Memory B cell (primary cell): ENCODE measurements around the gene KRT74.
A peak's percentile ranks its signal among the peaks of the same experiment; 100 is the strongest.

Source experiments
- ATAC-seq: fragments of 150-1000 bp; cut with Tn5 transposase; 2 replicates; pipeline ENCODE4 v1.10.0; 2021; ENCODE audit warnings: low read depth, mild to moderate bottlenecking, moderate library complexity
- DNase-seq, 2 donors: peaks; one replicate each; pipeline ENCODE4 v3.0.0; 2022; ENCODE audit warnings: low spot score in 2 of 2
- H3K27ac Mint-ChIP-seq: one replicate; pipeline ENCODE4 v1.8.0; 2022; ENCODE audit warnings: mild to moderate bottlenecking, moderate library complexity, mixed read lengths
- H3K27me3 Mint-ChIP-seq: one replicate; pipeline ENCODE4 v1.8.0; 2022; ENCODE audit warnings: mixed read lengths
- H3K36me3 Mint-ChIP-seq: one replicate; pipeline ENCODE4 v1.8.0; 2022; ENCODE audit warnings: mild to moderate bottlenecking, mixed read lengths
- H3K4me1 Mint-ChIP-seq: one replicate; pipeline ENCODE4 v1.8.0; 2022; ENCODE audit warnings: mixed read lengths
- H3K4me3 Mint-ChIP-seq: one replicate; pipeline ENCODE4 v1.8.0; 2022; ENCODE audit warnings: mild to moderate bottlenecking, moderate library complexity, mixed read lengths
- H3K9me3 Mint-ChIP-seq: one replicate; pipeline ENCODE4 v1.8.0; 2022; ENCODE audit warnings: mixed read lengths

The KRT74 gene

GRCh38 chr12:52532636-52533035, 41.0 kb downstream of the KRT74 start:
- no peaks in the 10 kb centered on the region for H3K36me3 Mint-ChIP-seq
- H3K9me3 Mint-ChIP-seq: no peaks in the 10 kb centered on the region
- no peak overlapping the region for H3K27ac Mint-ChIP-seq
- ATAC-seq (no peak), DNase-seq (no peak)
- peaks cover 9% of the 10 kb centered on the region for H3K4me1 Mint-ChIP-seq
- no peak overlapping the region for H3K4me3 Mint-ChIP-seq
- peaks cover 9% of the 10 kb centered on the region for H3K27me3 Mint-ChIP-seq

GRCh38 chr12:52531566-52532300, 41.9 kb downstream of the KRT74 start:
- no peak for DNase-seq
- Mint-ChIP-seq H3K4me3 (no peak overlapping the region), H3K36me3 (no peaks in the 10 kb centered on the region), H3K9me3 (no peaks in the 10 kb centered on the region), H3K27ac (no peak overlapping the region), H3K4me1 (peaks cover 9% of the 10 kb centered on the region), H3K27me3 (peaks cover 5% of the 10 kb centered on the region)
- peak; percentile 76 for ATAC-seq

- Mint-ChIP-seq H3K4me1 (peaks cover 9% of the 10 kb centered on the region), H3K27ac (no peak overlapping the region), H3K36me3 (no peaks in the 10 kb centered on the region), H3K9me3 (no peaks in the 10 kb centered on the region), H3K27me3 (peaks cover 5% of the 10 kb centered on the region), H3K4me3 (no peak overlapping the region)
- DNase-seq (no peak), ATAC-seq (no peak)
Observed at GRCh38 chr12:52530905-52531304, 42.7 kb downstream of the KRT74 start.

GRCh38 chr12:52530366-52530765, 43.3 kb downstream of the KRT74 start:
- H3K9me3 Mint-ChIP-seq: no peaks in the 10 kb centered on the region
- no peak for ATAC-seq
- DNase-seq: no peak
- H3K27me3 Mint-ChIP-seq: peaks cover 5% of the 10 kb centered on the region
- peaks cover 9% of the 10 kb centered on the region for H3K4me1 Mint-ChIP-seq
- no peaks in the 10 kb centered on the region for H3K36me3 Mint-ChIP-seq
- H3K4me3 Mint-ChIP-seq: no peak overlapping the region
- no peak overlapping the region for H3K27ac Mint-ChIP-seq

GRCh38 chr12:52529846-52530245, 43.8 kb downstream of the KRT74 start:
- Mint-ChIP-seq H3K4me1 (peaks cover 9% of the 10 kb centered on the region), H3K4me3 (no peak overlapping the region), H3K27me3 (peaks cover 5% of the 10 kb centered on the region), H3K9me3 (no peaks in the 10 kb centered on the region), H3K36me3 (no peaks in the 10 kb centered on the region), H3K27ac (no peak overlapping the region)
- DNase-seq: no peak
- no peak for ATAC-seq

- H3K4me3 Mint-ChIP-seq: no peak overlapping the region
- peaks cover 2% of the 10 kb centered on the region for H3K27me3 Mint-ChIP-seq
- DNase-seq (no peak), ATAC-seq (no peak)
- no peak overlapping the region for H3K27ac Mint-ChIP-seq
- no peaks in the 10 kb centered on the region for H3K9me3 Mint-ChIP-seq
- H3K4me1 Mint-ChIP-seq: peaks cover 6% of the 10 kb centered on the region
- no peaks in the 10 kb centered on the region for H3K36me3 Mint-ChIP-seq
Observed at GRCh38 chr12:52529417-52529816, 44.2 kb downstream of the KRT74 start.

GRCh38 chr12:52528641-52529143, 45.0 kb downstream of the KRT74 start:
- Mint-ChIP-seq H3K36me3 (no peaks in the 10 kb centered on the region), H3K4me1 (peaks cover 6% of the 10 kb centered on the region), H3K27ac (no peak overlapping the region), H3K9me3 (no peaks in the 10 kb centered on the region), H3K4me3 (no peak overlapping the region), H3K27me3 (peaks cover under 1% of the 10 kb centered on the region)
- ATAC-seq (no peak), DNase-seq (no peak)

- no peak for ATAC-seq
- DNase-seq: no peak
- no peaks in the 10 kb centered on the region for H3K27me3 Mint-ChIP-seq
Observed at GRCh38 chr12:52527121-52527800, 46.4 kb downstream of the KRT74 start.

GRCh38 chr12:52526511-52526951, 47.1 kb downstream of the KRT74 start:
- Mint-ChIP-seq H3K36me3 (no peaks in the 10 kb centered on the region), H3K9me3 (no peaks in the 10 kb centered on the region), H3K27me3 (no peaks in the 10 kb centered on the region), H3K27ac (peak overlapping the region; percentile 33), H3K4me3 (no peak overlapping the region), H3K4me1 (peaks cover 2% of the 10 kb centered on the region)
- ATAC-seq (no peak), DNase-seq (no peak)

More at GRCh38 chr12:52527121-52527800, 46.4 kb downstream of the KRT74 start:
- peaks cover 6% of the 10 kb centered on the region for H3K4me1 Mint-ChIP-seq
- H3K9me3 Mint-ChIP-seq: no peaks in the 10 kb centered on the region
- no peaks in the 10 kb centered on the region for H3K36me3 Mint-ChIP-seq
- no peak overlapping the region for H3K27ac Mint-ChIP-seq
- no peak overlapping the region for H3K4me3 Mint-ChIP-seq

- DNase-seq: no peak
- ATAC-seq: no peak
- Mint-ChIP-seq H3K27ac (no peak overlapping the region), H3K27me3 (no peaks in the 10 kb centered on the region), H3K4me1 (no peaks in the 10 kb centered on the region), H3K36me3 (no peaks in the 10 kb centered on the region), H3K4me3 (no peak overlapping the region), H3K9me3 (no peaks in the 10 kb centered on the region)
Observed at GRCh38 chr12:52525661-52526499, 47.8 kb downstream of the KRT74 start.

GRCh38 chr12:52524898-52525591, 48.6 kb downstream of the KRT74 start:
- ATAC-seq (no peak), DNase-seq (no peak)
- Mint-ChIP-seq H3K27ac (no peak overlapping the region), H3K4me1 (no peaks in the 10 kb centered on the region), H3K27me3 (no peaks in the 10 kb centered on the region), H3K4me3 (no peak overlapping the region), H3K9me3 (no peaks in the 10 kb centered on the region), H3K36me3 (no peaks in the 10 kb centered on the region)

GRCh38 chr12:52524241-52524897, 49.3 kb downstream of the KRT74 start:
- Mint-ChIP-seq H3K4me3 (no peak overlapping the region), H3K4me1 (no peaks in the 10 kb centered on the region), H3K36me3 (no peaks in the 10 kb centered on the region), H3K9me3 (no peaks in the 10 kb centered on the region), H3K27ac (no peak overlapping the region), H3K27me3 (no peaks in the 10 kb centered on the region)
- DNase-seq (no peak), ATAC-seq (no peak)

- no peaks in the 10 kb centered on the region for H3K36me3 Mint-ChIP-seq
- H3K4me1 Mint-ChIP-seq: no peaks in the 10 kb centered on the region
- ATAC-seq: no peak
- no peaks in the 10 kb centered on the region for H3K27me3 Mint-ChIP-seq
- H3K4me3 Mint-ChIP-seq: no peak overlapping the region
- no peak for DNase-seq
- no peak overlapping the region for H3K27ac Mint-ChIP-seq
- H3K9me3 Mint-ChIP-seq: no peaks in the 10 kb centered on the region
Observed at GRCh38 chr12:52523824-52524223, 49.8 kb downstream of the KRT74 start.
